Muscle layer of duodenum (tissue), 2 donors: ENCODE data around the gene FERMT2.
"Not testable (repeated sequence)": the region's sequence is repeated elsewhere in the genome, so short reads cannot be mapped to it uniquely, and the experiment has no call there.

ENCODE experiments used
- H3K27ac ChIP-seq: one replicate; pipeline ENCODE4 v1.7.0; 2013; ENCODE audit warnings: mild to moderate bottlenecking, low read length
- H3K27me3 ChIP-seq: one replicate; pipeline ENCODE4 v1.7.0; 2013; ENCODE audit warnings: low read depth, mild to moderate bottlenecking, control low read depth, low read length
- H3K36me3 ChIP-seq, 2 donors: one replicate each; pipeline ENCODE4 v1.7.0; 2013; ENCODE audit warnings: low read length in 2 of 2, control low read depth in 1 of 2, mild to moderate bottlenecking in 1 of 2; ENCODE audit not compliant: insufficient read depth in 2 of 2, control insufficient read depth in 1 of 2
- H3K4me1 ChIP-seq, 2 donors: one replicate each; pipeline ENCODE4 v1.7.0; 2013; ENCODE audit warnings: low read length in 2 of 2, mild to moderate bottlenecking in 2 of 2, control low read depth in 1 of 2, moderate library complexity in 1 of 2; ENCODE audit not compliant: insufficient read depth in 2 of 2, control insufficient read depth in 1 of 2
- H3K4me3 ChIP-seq, 2 donors: one replicate each; pipeline ENCODE4 v1.7.0; 2013; ENCODE audit warnings: low read length in 2 of 2, low read depth in 1 of 2, mild to moderate bottlenecking in 1 of 2
- H3K9me3 ChIP-seq, 2 donors: one replicate each; pipeline ENCODE4 v1.7.0; 2013; ENCODE audit warnings: low read length in 2 of 2, control low read depth in 1 of 2, mild to moderate bottlenecking in 1 of 2; ENCODE audit not compliant: control insufficient read depth in 1 of 2
- donor health status: healthy.

FERMT2 gene

GRCh38 chr14:52920411-52920810, 30.4 kb downstream of the FERMT2 start:
- not testable (repeated sequence) for H3K27ac ChIP-seq, H3K9me3 ChIP-seq, H3K4me3 ChIP-seq, H3K27me3 ChIP-seq
- Histone ChIP-seq H3K36me3 (peaks cover 3 to 16% of the 10 kb centered on the region in 2 donors), H3K4me1 (peaks cover 4 to 61% of the 10 kb centered on the region in 2 donors)

GRCh38 chr14:52919971-52920370, 30.9 kb downstream of the FERMT2 start:
- Histone ChIP-seq H3K4me1 (peaks cover 4 to 58% of the 10 kb centered on the region in 2 donors), H3K9me3 (no peaks in the 10 kb centered on the region), H3K36me3 (peaks cover 3 to 16% of the 10 kb centered on the region in 2 donors), H3K27ac (peak overlapping the region; percentile 48), H3K4me3 (no peak overlapping the region), H3K27me3 (no peaks in the 10 kb centered on the region)

GRCh38 chr14:52918486-52918885, 32.4 kb downstream of the FERMT2 start:
- Histone ChIP-seq H3K9me3 (no peaks in the 10 kb centered on the region), H3K27me3 (no peaks in the 10 kb centered on the region), H3K4me1 (peaks cover 4 to 44% of the 10 kb centered on the region in 2 donors), H3K4me3 (no peak overlapping the region), H3K27ac (peak overlapping the region; percentile 48), H3K36me3 (peaks cover 3 to 16% of the 10 kb centered on the region in 2 donors)

GRCh38 chr14:52917735-52918134, 33.1 kb downstream of the FERMT2 start:
- peak overlapping the region; percentile 63 for H3K27ac ChIP-seq
- no peak overlapping the region for H3K4me3 ChIP-seq
- H3K36me3 ChIP-seq = peaks cover 3 to 16% of the 10 kb centered on the region in 2 donors
- no peaks in the 10 kb centered on the region for H3K27me3 ChIP-seq
- H3K9me3 ChIP-seq = no peaks in the 10 kb centered on the region
- peaks cover 4 to 39% of the 10 kb centered on the region in 2 donors for H3K4me1 ChIP-seq

GRCh38 chr14:52914295-52914694, 36.6 kb downstream of the FERMT2 start:
- no peaks in the 10 kb centered on the region for H3K9me3 ChIP-seq
- no peak overlapping the region for H3K27ac ChIP-seq
- H3K4me3 ChIP-seq = no peak overlapping the region
- no peaks in the 10 kb centered on the region for H3K27me3 ChIP-seq
- peaks cover 4 to 29% of the 10 kb centered on the region in 2 donors for H3K4me1 ChIP-seq
- peaks cover 3 to 19% of the 10 kb centered on the region in 2 donors for H3K36me3 ChIP-seq

GRCh38 chr14:52913271-52913670, 37.6 kb downstream of the FERMT2 start:
- no peaks in the 10 kb centered on the region for H3K27me3 ChIP-seq
- H3K27ac ChIP-seq = no peak overlapping the region
- H3K9me3 ChIP-seq = no peaks in the 10 kb centered on the region
- H3K4me3 ChIP-seq = no peak overlapping the region
- peaks cover 6 to 22% of the 10 kb centered on the region in 2 donors for H3K36me3 ChIP-seq
- H3K4me1 ChIP-seq = peaks cover 4 to 24% of the 10 kb centered on the region in 2 donors

GRCh38 chr14:52911904-52912303, 38.9 kb downstream of the FERMT2 start:
- Histone ChIP-seq H3K9me3 (no peaks in the 10 kb centered on the region), H3K36me3 (peaks cover 6 to 19% of the 10 kb centered on the region in 2 donors), H3K4me1 (peaks cover 0 to 22% of the 10 kb centered on the region in 2 donors), H3K27me3 (no peaks in the 10 kb centered on the region), H3K27ac (no peak overlapping the region), H3K4me3 (no peak overlapping the region)

GRCh38 chr14:52910572-52910971, 40.3 kb downstream of the FERMT2 start:
- Histone ChIP-seq H3K36me3 (peaks cover 4 to 11% of the 10 kb centered on the region in 2 donors), H3K4me3 (no peak overlapping the region), H3K27me3 (no peaks in the 10 kb centered on the region), H3K27ac (peak overlapping the region; percentile 64), H3K4me1 (peaks cover 3 to 26% of the 10 kb centered on the region in 2 donors), H3K9me3 (no peaks in the 10 kb centered on the region)

GRCh38 chr14:52907949-52908348, 42.9 kb downstream of the FERMT2 start:
- peaks cover 3 to 16% of the 10 kb centered on the region in 2 donors for H3K36me3 ChIP-seq
- H3K27me3 ChIP-seq = no peaks in the 10 kb centered on the region
- H3K27ac ChIP-seq = peak overlapping the region; percentile 33
- peaks cover 6 to 27% of the 10 kb centered on the region in 2 donors for H3K4me1 ChIP-seq
- H3K9me3 ChIP-seq = no peaks in the 10 kb centered on the region
- H3K4me3 ChIP-seq = no peak overlapping the region

- Histone ChIP-seq H3K9me3 (no peaks in the 10 kb centered on the region), H3K4me3 (no peak overlapping the region), H3K4me1 (peaks cover 6 to 22% of the 10 kb centered on the region in 2 donors), H3K27me3 (no peaks in the 10 kb centered on the region), H3K36me3 (peaks cover 8 to 23% of the 10 kb centered on the region in 2 donors), H3K27ac (peak overlapping the region; percentile 75)
These were observed 44.7 kb downstream of the FERMT2 start for GRCh38 chr14:52906141-52906601.

- Histone ChIP-seq H3K4me1 (peaks cover 6 to 27% of the 10 kb centered on the region in 2 donors), H3K27ac (no peak overlapping the region)
These were observed 47.8 kb downstream of the FERMT2 start for GRCh38 chr14:52902971-52903619.

More at GRCh38 chr14:52902971-52903619, 47.8 kb downstream of the FERMT2 start:
- Histone ChIP-seq H3K4me3 (no peak overlapping the region), H3K9me3 (no peaks in the 10 kb centered on the region), H3K36me3 (peaks cover 5 to 16% of the 10 kb centered on the region in 2 donors), H3K27me3 (no peaks in the 10 kb centered on the region)
